NCI-H187 (cell line): ENCODE data around the gene CTRL.
"Not testable (repeated sequence)": the region's sequence is repeated elsewhere in the genome, so short reads cannot be mapped to it uniquely, and the experiment has no call there.

Source experiments
- DNase-seq, 2 experiments: peaks; one replicate each; lab custom pipeline; 2025; lab: John Stamatoyannopoulos, UW

CTRL gene

GRCh38 chr16:67940446-67941089 is 8.9 kb upstream of the CTRL start:
- DNase-seq: no peak

GRCh38 chr16:67939507-67940445 is 8.1 kb upstream of the CTRL start:
- DNase-seq: no peak

DNA sequence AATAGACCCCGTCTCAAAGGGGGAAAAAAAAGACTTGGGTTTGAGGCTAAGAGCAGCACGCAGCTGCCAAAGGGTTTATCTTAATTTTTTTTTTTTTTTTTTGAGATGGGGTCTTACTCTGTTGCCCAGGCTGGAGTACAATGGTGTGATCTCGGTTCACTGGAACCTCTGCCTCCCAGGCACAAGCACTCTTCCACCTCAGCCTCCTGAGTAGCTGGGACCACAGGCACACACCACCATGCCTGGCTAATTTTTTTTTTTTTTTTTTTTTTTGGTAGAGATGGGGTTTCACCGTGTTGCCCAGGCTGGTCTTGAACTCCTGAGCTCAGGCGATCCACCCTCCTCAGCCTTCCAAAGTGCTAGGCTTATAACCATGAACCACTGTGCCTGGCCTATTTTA is 6.1 kb upstream of the CTRL start:
- DNase-seq: not testable (repeated sequence)

DNA sequence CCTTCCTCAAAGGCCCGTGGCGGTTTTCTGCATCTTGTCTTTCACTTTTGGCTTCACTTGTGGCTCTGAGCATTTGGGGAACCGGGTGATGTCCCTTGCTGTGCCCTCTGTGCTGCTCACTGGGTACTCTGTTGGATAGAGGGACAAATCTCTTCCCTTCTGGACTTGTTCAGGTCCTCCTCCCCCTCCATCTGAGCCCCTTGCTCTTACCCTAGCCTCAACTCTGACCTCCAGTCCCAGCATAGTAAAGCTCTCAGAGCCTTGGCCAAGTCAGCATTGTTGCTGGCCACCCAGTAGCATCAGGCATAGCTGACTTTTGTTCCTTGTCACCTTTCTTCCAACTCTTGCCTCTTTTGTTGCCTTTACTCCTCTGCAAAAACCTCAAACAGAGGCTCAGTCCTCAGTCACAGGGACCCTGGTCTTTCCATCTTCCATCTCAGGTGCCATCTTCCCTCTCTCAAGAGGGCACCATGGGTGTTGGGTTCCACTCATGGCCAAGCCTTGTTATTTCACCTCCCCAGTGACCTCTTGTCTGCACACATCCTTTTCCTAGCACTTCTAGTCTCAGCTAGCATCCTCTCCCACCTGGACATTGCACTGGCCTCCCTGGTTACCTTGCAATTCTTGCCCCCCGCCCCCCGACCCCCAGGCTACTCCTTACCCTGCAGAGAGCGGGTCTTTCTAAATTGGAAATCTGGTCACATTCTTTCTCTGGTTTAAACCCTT is 5.4 kb upstream of the CTRL start:
- no peak for DNase-seq

DNA sequence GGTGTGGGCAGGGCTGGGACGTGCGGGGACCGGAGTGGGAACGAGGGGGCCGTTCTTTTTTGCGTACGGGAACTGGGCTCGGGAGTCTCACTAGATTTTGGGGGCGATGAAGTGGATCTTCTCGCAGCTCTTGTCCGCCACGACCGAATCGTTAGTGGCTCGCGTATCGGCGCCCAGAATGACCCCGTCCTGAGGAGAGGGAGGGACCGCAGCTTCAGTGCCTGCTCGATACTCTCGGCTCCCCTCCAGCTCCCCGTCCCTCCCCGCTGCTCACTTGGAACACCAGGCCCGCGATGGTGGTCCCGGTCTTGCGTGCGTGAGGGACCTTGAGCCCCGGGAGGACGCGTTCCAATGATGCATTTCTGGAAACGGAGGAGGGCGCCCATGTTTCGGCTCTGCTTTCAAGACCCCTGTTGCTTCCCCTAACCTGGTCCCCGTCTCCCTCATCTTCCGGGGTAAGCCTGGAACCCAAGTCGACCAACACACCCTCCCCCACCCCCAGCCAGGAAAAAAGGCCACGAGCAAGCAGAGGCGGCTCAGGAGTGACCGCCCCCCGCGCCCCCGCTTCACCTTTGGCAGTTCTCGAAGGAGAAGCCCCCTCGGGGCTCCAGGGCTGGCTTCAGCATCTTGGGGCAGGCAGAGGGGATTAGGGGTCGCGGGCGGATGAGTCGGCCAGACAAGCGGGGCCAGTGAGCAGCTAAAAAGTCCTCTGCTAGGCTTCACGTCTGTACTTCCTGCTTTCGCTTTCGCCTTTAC is 4.6 kb upstream of the CTRL start, which contains the start of gene PSMB10:
PSMB10 (minus strand) TSS at position 727 of the 756 bp plus-strand sequence; CDS start at position 626, 101 bp downstream.
- DNase-seq: peak in 1 of 2 experiments; percentile 36

DNA sequence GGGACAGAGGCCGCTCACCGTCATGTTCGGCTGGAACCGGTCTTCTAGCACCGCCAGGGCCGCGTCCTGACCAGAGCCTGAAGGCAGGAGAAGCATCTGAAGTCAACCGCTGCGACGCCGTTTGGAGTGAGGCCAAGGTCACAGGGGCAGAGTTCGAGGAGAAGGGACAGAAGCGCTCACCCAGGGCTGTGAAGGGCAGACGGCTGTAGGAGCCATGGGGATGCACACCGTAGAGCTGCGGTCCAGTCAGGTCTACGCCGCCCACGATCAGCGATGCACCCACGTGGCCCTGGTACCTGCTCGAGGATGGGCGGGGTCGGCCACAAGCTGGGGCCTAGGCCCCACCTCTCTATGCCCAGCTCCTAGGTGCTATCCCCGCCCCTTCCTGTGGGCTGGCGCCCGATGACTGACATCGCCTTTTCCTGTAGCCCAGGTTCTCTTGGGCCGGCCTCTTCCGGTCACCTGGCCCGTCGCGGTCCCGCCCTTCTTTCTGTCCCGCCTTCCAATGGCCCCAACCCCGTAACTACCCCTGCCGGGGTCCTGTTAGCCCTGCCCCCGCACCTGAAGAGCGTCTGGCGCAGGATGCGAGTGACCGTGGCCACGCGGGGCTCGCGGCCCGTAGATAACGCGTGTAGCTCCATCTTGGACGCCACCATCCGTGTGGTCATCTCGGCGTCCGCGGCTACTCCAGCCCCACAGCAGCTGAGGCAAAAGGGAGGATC is 3.9 kb upstream of the CTRL start:
- DNase-seq: peak; percentile 76 to 93

- no peak for DNase-seq
Measured at GRCh38 chr16:67935101-67935401, 3.4 kb upstream of the CTRL start.

- no peak for DNase-seq
Measured at GRCh38 chr16:67934306-67935100, 2.8 kb upstream of the CTRL start.

DNA sequence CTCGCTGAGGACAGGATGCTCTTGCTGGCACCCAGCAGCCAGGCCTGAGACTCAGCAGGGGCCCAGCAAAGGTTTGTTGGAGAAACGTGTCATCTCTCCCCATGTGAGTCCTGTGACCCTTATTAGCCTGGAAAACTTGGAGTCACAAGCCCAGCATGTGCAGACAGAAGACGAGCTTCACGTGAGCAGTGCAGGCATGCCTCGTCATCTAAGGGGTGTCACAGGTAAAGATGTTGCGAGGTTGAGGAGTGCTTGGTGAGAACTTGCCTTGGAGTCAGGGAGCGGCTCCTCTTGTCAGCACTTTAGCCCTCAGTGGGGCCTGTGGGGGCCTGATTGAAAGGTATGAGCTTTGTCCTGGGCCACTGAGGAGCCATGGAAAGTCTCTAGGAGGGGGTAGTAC is 2.1 kb upstream of the CTRL start:
- no peak for DNase-seq

DNA sequence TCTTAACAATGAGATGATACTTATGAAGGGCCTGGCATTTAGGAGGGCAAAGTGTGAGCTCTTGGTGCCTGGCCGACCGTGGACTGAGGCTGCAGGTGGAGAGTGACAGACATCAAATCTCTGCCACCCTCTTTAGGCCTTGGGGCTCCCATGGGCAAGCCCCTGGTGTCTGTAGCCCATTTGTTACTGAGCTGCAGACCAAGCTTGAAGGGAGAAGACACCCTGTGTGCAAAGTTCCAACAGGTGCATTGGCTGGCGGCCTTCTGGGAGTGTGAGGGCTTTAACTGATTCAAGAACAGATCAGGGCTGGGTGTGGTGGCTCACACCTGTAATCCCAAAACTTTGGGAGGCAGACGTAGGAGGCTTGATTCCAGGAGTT is 789 bp upstream of the CTRL start:
- no peak for DNase-seq

DNA sequence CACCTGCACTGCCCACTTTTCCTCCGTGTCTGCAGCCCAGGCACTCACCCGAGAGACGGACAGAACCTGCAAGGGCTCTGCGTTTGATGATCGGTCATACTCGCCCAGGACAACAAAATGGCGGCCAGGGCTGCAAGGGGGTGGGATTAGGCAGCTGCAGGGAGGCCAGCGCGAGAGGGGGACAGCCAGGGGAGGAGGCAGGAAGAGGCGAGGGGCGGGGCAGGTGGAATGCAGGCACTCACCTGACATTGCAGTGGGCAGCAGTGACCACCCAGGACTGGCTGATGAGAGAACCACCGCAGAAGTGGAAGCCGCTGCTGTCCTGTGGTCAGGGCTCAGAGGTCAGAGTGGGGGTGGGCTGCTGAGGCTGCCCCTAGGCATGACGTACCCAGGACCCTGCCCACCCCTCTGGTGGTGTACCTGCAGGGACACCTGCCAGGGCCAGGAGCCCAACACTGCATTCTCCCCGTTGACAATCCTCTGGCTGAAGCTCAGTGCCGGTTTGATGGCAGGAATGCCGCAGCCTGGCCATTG is 917 bp downstream of the CTRL start:
- no peak for DNase-seq

DNA sequence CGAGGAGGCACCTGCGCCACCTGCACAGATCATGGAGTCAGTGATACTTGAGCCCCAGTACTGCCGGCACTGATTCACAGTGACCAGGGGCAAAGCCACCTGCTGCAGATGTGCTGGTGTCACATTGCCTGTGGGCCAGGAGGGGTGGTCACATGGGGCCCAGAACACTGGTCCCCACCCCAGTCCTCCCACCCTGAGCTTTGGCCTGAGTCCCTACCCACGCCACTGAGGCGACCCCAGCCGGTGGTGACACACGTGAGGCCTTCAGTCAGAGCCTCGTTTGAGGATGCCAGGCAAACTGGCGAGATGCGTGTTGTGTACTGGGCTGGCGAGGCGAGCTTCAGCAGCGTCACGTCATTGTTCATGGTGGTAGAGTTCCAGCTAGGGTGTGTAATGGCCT is 1.5 kb downstream of the CTRL start:
- no peak for DNase-seq

DNA sequence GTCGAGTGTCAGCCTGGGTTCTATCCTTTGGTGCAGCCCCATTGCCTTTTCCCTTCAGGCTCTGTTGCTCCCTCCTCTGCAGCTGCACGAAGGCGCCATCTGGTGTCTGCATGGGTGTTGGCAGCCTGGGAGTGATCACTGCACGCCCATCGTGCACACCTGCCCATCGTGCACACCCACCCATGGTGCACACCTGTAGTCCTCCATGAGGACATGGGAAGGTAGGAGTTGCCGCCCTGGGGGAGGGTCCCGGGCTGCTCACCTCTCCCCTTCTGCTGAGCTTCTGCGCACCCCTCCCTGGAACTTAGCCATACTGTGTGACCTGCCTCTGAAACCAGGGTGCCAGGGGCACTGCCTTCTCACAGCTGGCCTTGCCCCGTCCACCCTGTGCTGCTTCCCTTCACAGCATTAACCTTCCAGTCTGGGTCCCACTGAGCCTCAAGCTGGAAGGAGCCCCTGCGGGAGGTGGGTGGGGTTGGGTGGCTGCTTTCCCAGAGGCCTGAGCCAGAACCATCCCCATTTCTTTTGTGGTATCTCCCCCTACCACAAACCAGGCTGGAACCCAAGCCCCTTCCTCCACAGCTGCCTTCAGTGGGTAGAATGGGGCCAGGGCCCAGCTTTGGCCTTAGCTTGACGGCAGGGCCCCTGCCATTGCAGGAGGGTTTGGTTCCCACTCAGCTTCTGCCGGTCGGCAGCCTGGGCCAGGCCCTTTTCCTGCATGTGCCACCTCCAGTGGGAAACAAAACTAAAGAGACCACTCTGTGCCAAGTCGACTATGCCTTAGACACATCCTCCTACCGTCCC is 2.9 kb downstream of the CTRL start:
- DNase-seq: peak in 1 of 2 experiments; percentile 49

DNA sequence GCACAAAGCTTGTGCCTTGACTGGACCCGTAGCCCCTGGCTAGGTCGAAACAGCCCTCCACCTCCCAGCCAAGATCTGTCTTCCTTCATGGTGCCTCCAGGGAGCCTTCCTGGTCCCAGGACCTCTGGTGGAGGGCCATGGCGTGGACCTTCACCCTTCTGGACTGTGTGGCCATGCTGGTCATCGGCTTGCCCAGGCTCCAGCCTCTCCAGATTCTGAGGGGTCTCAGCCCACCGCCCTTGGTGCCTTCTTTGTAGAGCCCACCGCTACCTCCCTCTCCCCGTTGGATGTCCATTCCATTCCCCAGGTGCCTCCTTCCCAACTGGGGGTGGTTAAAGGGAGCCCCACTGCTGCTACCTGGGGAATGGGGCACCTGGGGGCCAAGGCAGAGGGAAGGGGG is 3.5 kb downstream of the CTRL start:
- no peak for DNase-seq

DNA sequence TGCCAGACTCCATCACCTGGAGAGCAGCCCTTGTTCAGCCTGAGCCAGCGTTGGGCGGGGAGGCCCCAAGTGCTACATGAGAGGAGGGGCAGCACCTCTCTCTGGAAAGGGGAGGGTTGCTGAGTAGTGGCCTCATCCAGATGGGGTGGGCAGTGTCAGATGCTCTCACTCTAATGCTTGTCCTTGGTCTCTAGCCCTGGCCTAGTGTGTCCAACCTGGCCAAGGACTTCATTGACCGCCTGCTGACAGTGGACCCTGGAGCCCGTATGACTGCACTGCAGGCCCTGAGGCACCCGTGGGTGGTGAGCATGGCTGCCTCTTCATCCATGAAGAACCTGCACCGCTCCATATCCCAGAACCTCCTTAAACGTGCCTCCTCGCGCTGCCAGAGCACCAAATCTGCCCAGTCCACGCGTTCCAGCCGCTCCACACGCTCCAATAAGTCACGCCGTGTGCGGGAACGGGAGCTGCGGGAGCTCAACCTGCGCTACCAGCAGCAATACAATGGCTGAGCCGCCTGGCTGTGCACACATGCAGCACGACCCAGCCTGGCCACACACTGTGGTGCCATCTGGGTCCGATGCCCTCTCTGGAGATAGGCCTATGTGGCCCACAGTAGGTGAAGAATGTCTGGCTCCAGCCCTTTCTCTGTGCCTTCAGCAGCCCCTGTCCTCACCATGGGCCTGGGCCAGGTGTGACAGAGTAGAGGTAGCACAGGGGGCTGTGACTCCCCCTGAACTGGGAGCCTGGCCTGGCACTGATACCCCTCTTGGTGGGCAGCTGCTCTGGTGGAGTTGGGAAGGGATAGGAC is 4.3 kb downstream of the CTRL start:
- DNase-seq: no peak

GRCh38 chr16:67926181-67926750 is 5.4 kb downstream of the CTRL start:
- peak; percentile 31 to 37 for DNase-seq

GRCh38 chr16:67924140-67924906 is 7.3 kb downstream of the CTRL start:
- no peak for DNase-seq
